Prostate gland (tissue), 2 donors: ENCODE data around the gene SLC51B.

ENCODE experiments used
- CTCF ChIP-seq, 4 experiments: fragments of 200-600 bp in 2 of 4; fragments of 450-650 bp in 2 of 4; sonication (generic) in 2 of 4; IDR thresholded peaks; 1 replicate in 3 of 4; 2 replicates in 1 of 4; pipeline ENCODE4 v1.5.1; 2016 to 2019; ENCODE audit warnings: antibody characterized with exemption in 4 of 4, mild to moderate bottlenecking in 2 of 4, moderate library complexity in 2 of 4
- POLR2A ChIP-seq: fragments of 450-650 bp; IDR thresholded peaks from one replicate; pipeline ENCODE4 v1.6.1; 2016; ENCODE audit warnings: antibody characterized with exemption, mild to moderate bottlenecking

DNA sequence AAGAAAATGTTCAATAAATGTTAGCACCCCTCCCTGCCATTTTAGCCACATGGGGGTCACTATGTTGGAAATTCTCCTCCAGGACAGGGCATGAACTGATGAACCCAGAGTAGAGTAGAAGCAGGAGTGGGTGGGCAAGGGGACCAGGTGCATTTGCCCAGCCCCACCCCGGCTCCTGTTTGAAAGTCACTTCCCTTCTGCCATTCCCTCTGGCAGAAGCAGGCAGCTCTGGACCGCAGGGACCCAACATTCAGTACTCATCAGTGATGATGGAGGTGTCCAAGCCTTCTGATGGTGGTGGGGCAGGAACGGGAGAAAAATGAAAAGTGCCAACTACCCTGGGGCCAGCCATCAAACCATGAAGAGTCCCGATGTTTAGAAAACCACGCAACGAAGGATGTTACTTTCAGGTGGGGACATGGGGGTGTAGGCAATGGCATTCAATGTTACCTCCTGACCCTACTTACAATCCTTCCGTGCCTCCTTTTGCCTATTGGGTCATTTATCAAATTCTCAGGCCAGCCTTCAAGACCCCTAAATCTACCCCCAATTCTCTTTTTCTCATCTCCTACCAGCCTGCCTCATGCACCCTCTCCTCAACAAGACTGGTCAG is 52.6 kb downstream of the SLC51B start:
- TF ChIP-seq CTCF (IDR thresholded peaks at IDR 0.05) (no peak), POLR2A (no peak)
